T-cell (primary cell): ENCODE measurements around the gene ADCY5. TPM values are rescaled to one million over a fixed set of nuclear protein-coding genes. Genes with fewer than 3 reads are reported as not detected.

Source experiments
- ATAC-seq, 4 experiments: fragments of 200-7000 bp in 3 of 4; fragments of 150-1000 bp in 1 of 4; cut with Tn5 transposase; replicated peaks in 1 of 4; 1 replicate in 3 of 4; 2 replicates in 1 of 4; pipeline ENCODE4 v1.10.0; 2021; ENCODE audit warnings: moderate library complexity in 3 of 4, mild to moderate bottlenecking in 2 of 4, moderate number of reproducible peaks in 1 of 4
- CTCF ChIA-PET, 2 donors: fragments of 300-600 bp; sonication (Branson Sonifier 250); formaldehyde crosslinking; loops; one replicate each; lab custom pipeline; 2022; ENCODE audit warnings: antibody characterized with exemption in 2 of 2; lab: Charles Lee
- POLR2A ChIA-PET, 2 donors: fragments of 300-600 bp; sonication (Branson Sonifier 250); formaldehyde crosslinking; loops; one replicate each; lab custom pipeline; 2022; ENCODE audit warnings: antibody characterized with exemption in 2 of 2; lab: Charles Lee
- DNase-seq, 35 experiments: peaks; one replicate each; pipeline versions ENCODE4 v3.0.0 to v3.0.0-alpha.2; 2013 to 2023
- H3K27ac ChIP-seq: one replicate; pipeline ENCODE4 v1.5.1; 2013; ENCODE audit warnings: low read length
- H3K27me3 ChIP-seq, 2 experiments: replicated peaks in 1 of 2; 1 replicate in 1 of 2; 2 replicates in 1 of 2; pipeline versions ENCODE4 v1.6.1 to v1.7.0; 2013; ENCODE audit warnings: low read length in 1 of 2, mixed read lengths in 1 of 2; ENCODE audit not compliant: control insufficient read depth in 2 of 2, insufficient read depth in 2 of 2; ENCODE audit errors: extremely low read depth in 1 of 2
- H3K36me3 ChIP-seq, 2 donors: 1 replicate in 1 of 2; 2 replicates in 1 of 2; pipeline versions ENCODE4 v1.6.1 to v1.7.0; 2013; ENCODE audit warnings: low read length in 1 of 2; ENCODE audit not compliant: control insufficient read depth in 2 of 2, insufficient read depth in 1 of 2; ENCODE audit errors: extremely low read depth in 1 of 2
- H3K4me1 ChIP-seq, 2 experiments: 1 replicate in 1 of 2; 2 replicates in 1 of 2; pipeline versions ENCODE4 v1.6.1 to v1.7.0; 2013; ENCODE audit warnings: low read length in 2 of 2, mixed read lengths in 1 of 2; ENCODE audit not compliant: insufficient read depth in 2 of 2, control insufficient read depth in 1 of 2; ENCODE audit errors: extremely low read depth in 1 of 2
- H3K4me3 ChIP-seq, 2 donors: 1 replicate in 1 of 2; 2 replicates in 1 of 2; pipeline versions ENCODE4 v1.5.1 to v1.7.0; 2013; ENCODE audit warnings: mild to moderate bottlenecking in 2 of 2, low read length in 1 of 2, moderate library complexity in 1 of 2; ENCODE audit not compliant: control insufficient read depth in 1 of 2; ENCODE audit errors: extremely low read depth in 1 of 2
- H3K9me3 ChIP-seq: 2 replicates; pipeline ENCODE4 v1.7.0; 2013
- H3K27ac Mint-ChIP-seq, 2 donors: one replicate each; pipeline ENCODE4 v1.8.0; 2020 to 2021; ENCODE audit warnings: mild to moderate bottlenecking in 2 of 2, mixed read lengths in 2 of 2
- H3K27me3 Mint-ChIP-seq, 2 donors: one replicate each; pipeline ENCODE4 v1.8.0; 2021 to 2022; ENCODE audit warnings: mixed read lengths in 2 of 2
- H3K36me3 Mint-ChIP-seq: one replicate; pipeline ENCODE4 v1.8.0; 2021; ENCODE audit warnings: mixed read lengths
- H3K4me1 Mint-ChIP-seq, 3 donors: one replicate each; pipeline ENCODE4 v1.8.0; 2020 to 2022; ENCODE audit warnings: mixed read lengths in 3 of 3, mild to moderate bottlenecking in 1 of 3
- H3K4me3 Mint-ChIP-seq, 3 donors: one replicate each; pipeline ENCODE4 v1.8.0; 2020 to 2022; ENCODE audit warnings: mild to moderate bottlenecking in 3 of 3, mixed read lengths in 3 of 3, moderate library complexity in 3 of 3
- H3K9me3 Mint-ChIP-seq, 3 donors: one replicate each; pipeline ENCODE4 v1.8.0; 2020 to 2022; ENCODE audit warnings: mixed read lengths in 3 of 3
- WGBS: methylation state at CpG from one replicate; pipeline ENCODE4 v1.1.5; 2013; ENCODE audit warnings: missing lambda C conversion rate; ENCODE audit not compliant: insufficient coverage; 5-methylcytosine and 5-hydroxymethylcytosine counted together
- total RNA-seq, 35 experiments: library from RNA in 6 of 35; stranded (reverse) in 6 of 35; fragments of 120-200 nt in 1 of 35; gene quantifications; one replicate each; pipeline versions ENCODE4 v1.2.1 to v1.2.4 and lab custom pipeline; 2013 to 2026

The ADCY5 gene
- total RNA-seq, 5 donors from 2014 or later (not counting 1 experiment from before 2014, with no cell fraction given): 0.23 TPM; not detected in 4

GRCh38 chr3:123350971-123351370 lies 97.9 kb downstream of the ADCY5 start:
- no peak overlapping the region for H3K4me3 ChIP-seq

DNA sequence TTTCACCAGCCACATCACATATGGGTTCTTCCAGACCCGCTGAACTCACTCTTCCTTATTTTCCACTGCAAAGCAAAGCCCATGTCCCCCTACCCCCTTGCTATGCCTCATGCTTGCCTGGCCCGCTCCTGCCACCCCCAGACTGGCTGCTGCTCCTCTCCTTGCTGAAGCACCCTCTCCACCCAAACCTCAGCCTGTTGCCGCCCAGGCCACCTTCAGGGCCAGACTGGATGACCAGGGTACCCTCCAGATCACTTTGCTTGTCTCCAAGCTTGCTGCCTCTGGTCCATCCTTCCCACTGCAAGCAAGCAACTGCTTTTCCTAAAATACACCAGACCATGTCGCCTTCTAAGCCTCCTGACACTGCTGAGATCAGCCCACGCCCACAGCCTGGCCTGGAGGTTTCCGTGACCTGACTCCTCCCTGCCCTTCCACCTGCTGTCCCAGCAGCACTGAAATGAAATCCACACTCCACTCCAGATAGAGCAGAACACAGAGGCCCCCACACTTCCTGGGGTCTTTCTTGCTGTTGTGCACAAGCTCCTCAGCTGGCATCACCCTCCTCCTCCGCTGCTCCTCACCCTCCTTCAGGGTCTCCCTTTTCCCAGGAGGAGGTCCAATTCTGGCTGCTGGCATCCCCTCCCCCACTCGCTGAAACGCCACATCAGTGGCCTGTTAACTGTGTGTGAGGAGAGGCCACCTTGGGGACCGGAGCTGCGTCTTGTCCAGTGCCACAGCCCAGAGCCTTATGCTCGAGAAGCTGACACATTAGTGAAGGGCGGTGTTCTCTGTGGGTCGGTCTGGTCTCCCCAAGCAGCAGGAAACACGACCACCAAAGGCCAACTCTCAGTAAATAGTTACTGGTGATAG lies 99.1 kb downstream of the ADCY5 start:
- peaks cover 0 to 6% (median 0%) of the 10 kb centered on the region in 3 donors for H3K9me3 Mint-ChIP-seq
- POLR2A ChIA-PET: no interaction called here
- H3K4me3 ChIP-seq: no peak overlapping the region
- DNase-seq: no peak
- no peak for ATAC-seq
- no peaks in the 10 kb centered on the region for H3K36me3 ChIP-seq
- H3K4me1 ChIP-seq: no peaks in the 10 kb centered on the region
- no peaks in the 10 kb centered on the region for H3K9me3 ChIP-seq
- H3K27ac ChIP-seq: no peak overlapping the region
- H3K36me3 Mint-ChIP-seq: no peaks in the 10 kb centered on the region
- CTCF ChIA-PET: no interaction called here
- H3K4me1 Mint-ChIP-seq: no peaks in the 10 kb centered on the region
- 60% methylated on average over 7 of the region's 15 CpGs for WGBS
- H3K4me3 Mint-ChIP-seq: no peak overlapping the region
- peaks cover 33 to 46% of the 10 kb centered on the region in 2 donors for H3K27me3 Mint-ChIP-seq
- H3K27ac Mint-ChIP-seq: no peak overlapping the region
- peaks cover 0 to 67% of the 10 kb centered on the region in 2 experiments for H3K27me3 ChIP-seq

More at GRCh38 chr3:123350971-123351370, 97.9 kb downstream of the ADCY5 start:
- H3K27ac Mint-ChIP-seq: no peak overlapping the region
- ChIA-PET CTCF (no interaction called here), POLR2A (no interaction called here)
- peaks cover 33 to 46% of the 10 kb centered on the region in 2 donors for H3K27me3 Mint-ChIP-seq
- no peaks in the 10 kb centered on the region for H3K36me3 ChIP-seq
- H3K27ac ChIP-seq: no peak overlapping the region
- no peak for ATAC-seq
- no peaks in the 10 kb centered on the region for H3K36me3 Mint-ChIP-seq
- no peaks in the 10 kb centered on the region for H3K9me3 ChIP-seq
- no peaks in the 10 kb centered on the region for H3K4me1 ChIP-seq
- no peak overlapping the region for H3K4me3 Mint-ChIP-seq
- H3K27me3 ChIP-seq: peaks cover 0 to 67% of the 10 kb centered on the region in 2 experiments
- no peaks in the 10 kb centered on the region for H3K4me1 Mint-ChIP-seq
- no peak for DNase-seq
- WGBS: 53% methylated on average over 2 of the region's 6 CpGs
- H3K9me3 Mint-ChIP-seq: peaks cover 0 to 9% (median 0%) of the 10 kb centered on the region in 3 donors

DNA sequence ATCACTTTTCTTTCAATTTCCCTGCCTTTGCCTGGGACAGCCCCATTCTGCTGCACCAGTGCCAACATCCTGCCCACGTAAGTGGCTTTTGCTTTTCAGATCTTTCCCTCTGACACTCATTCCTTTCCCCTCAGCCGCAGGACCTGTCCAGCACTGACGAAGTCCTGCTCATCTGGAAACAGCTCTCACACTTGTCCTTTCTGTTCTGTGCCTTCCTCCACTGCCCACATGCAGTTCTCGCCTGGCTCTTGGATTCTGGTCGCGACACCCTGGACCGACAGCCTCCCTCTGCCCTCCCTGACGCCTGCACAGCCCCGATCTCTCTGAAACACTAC lies 99.7 kb downstream of the ADCY5 start:
- H3K27ac Mint-ChIP-seq: no peak overlapping the region
- 43% methylated on average over 9 of the region's 9 CpGs for WGBS
- H3K36me3 Mint-ChIP-seq: no peaks in the 10 kb centered on the region
- Histone ChIP-seq H3K27ac (no peak overlapping the region), H3K4me1 (no peaks in the 10 kb centered on the region), H3K4me3 (no peak overlapping the region), H3K36me3 (no peaks in the 10 kb centered on the region), H3K9me3 (no peaks in the 10 kb centered on the region), H3K27me3 (peaks cover 0 to 66% of the 10 kb centered on the region in 2 experiments)
- no peak overlapping the region for H3K4me3 Mint-ChIP-seq
- ATAC-seq (no peak), DNase-seq (no peak)
- CTCF ChIA-PET: no interaction called here
- no peaks in the 10 kb centered on the region for H3K4me1 Mint-ChIP-seq
- peaks cover 29 to 46% of the 10 kb centered on the region in 2 donors for H3K27me3 Mint-ChIP-seq
- POLR2A ChIA-PET: no interaction called here
- peaks cover 0 to 2% (median 0%) of the 10 kb centered on the region in 3 donors for H3K9me3 Mint-ChIP-seq

GRCh38 chr3:123348471-123349200 lies 100.3 kb downstream of the ADCY5 start:
- ATAC-seq: no peak

GRCh38 chr3:123347691-123348264 lies 101.1 kb downstream of the ADCY5 start:
- WGBS: 9% methylated on average over 4 of the region's 15 CpGs
- no peak for DNase-seq
- CTCF ChIA-PET: no interaction called here

More at GRCh38 chr3:123348471-123349200, 100.3 kb downstream of the ADCY5 start:
- H3K27ac Mint-ChIP-seq: no peak overlapping the region
- no peaks in the 10 kb centered on the region for H3K4me1 Mint-ChIP-seq
- H3K27ac ChIP-seq: no peak overlapping the region
- H3K27me3 ChIP-seq: peaks cover 0 to 65% of the 10 kb centered on the region in 2 experiments
- H3K4me3 Mint-ChIP-seq: no peak overlapping the region
- 63% methylated on average over 11 of the region's 12 CpGs for WGBS
- H3K36me3 Mint-ChIP-seq: no peaks in the 10 kb centered on the region
- H3K4me3 ChIP-seq: no peak overlapping the region
- ChIA-PET POLR2A (no interaction called here), CTCF (no interaction called here)
- no peaks in the 10 kb centered on the region for H3K9me3 Mint-ChIP-seq
- no peaks in the 10 kb centered on the region for H3K9me3 ChIP-seq
- no peaks in the 10 kb centered on the region for H3K4me1 ChIP-seq
- H3K36me3 ChIP-seq: no peaks in the 10 kb centered on the region
- H3K27me3 Mint-ChIP-seq: peaks cover 24 to 41% of the 10 kb centered on the region in 2 donors
- DNase-seq: no peak

GRCh38 chr3:123347205-123347604 lies 101.7 kb downstream of the ADCY5 start:
- no peak overlapping the region for H3K27ac Mint-ChIP-seq
- H3K4me3 Mint-ChIP-seq: no peak overlapping the region
- Histone ChIP-seq H3K9me3 (no peaks in the 10 kb centered on the region), H3K36me3 (no peaks in the 10 kb centered on the region), H3K27me3 (peaks cover 0 to 55% of the 10 kb centered on the region in 2 experiments), H3K4me3 (no peak overlapping the region), H3K27ac (no peak overlapping the region), H3K4me1 (no peaks in the 10 kb centered on the region)
- DNase-seq: no peak
- POLR2A ChIA-PET: no interaction called here
- WGBS: 100% methylated on average over 1 of the region's 4 CpGs
- no peak for ATAC-seq
- H3K4me1 Mint-ChIP-seq: no peaks in the 10 kb centered on the region
- peaks cover 24 to 39% of the 10 kb centered on the region in 2 donors for H3K27me3 Mint-ChIP-seq
- CTCF ChIA-PET: no interaction called here
- no peaks in the 10 kb centered on the region for H3K36me3 Mint-ChIP-seq
- H3K9me3 Mint-ChIP-seq: no peaks in the 10 kb centered on the region

More at GRCh38 chr3:123347691-123348264, 101.1 kb downstream of the ADCY5 start:
- no peak for ATAC-seq
- Mint-ChIP-seq H3K4me1 (no peaks in the 10 kb centered on the region), H3K27ac (no peak overlapping the region), H3K36me3 (no peaks in the 10 kb centered on the region), H3K4me3 (no peak overlapping the region), H3K9me3 (no peaks in the 10 kb centered on the region), H3K27me3 (peaks cover 24 to 39% of the 10 kb centered on the region in 2 donors)
- Histone ChIP-seq H3K27ac (no peak overlapping the region), H3K9me3 (no peaks in the 10 kb centered on the region), H3K27me3 (peaks cover 0 to 61% of the 10 kb centered on the region in 2 experiments), H3K4me3 (no peak overlapping the region), H3K4me1 (no peaks in the 10 kb centered on the region), H3K36me3 (no peaks in the 10 kb centered on the region)
- POLR2A ChIA-PET: no interaction called here
